Activated naive CD8-positive, alpha-beta T cell treated with anti-CD3 and anti-CD28 coated beads for 36 hours (primary cell): Measurements from ENCODE around the gene OR2J3. TPM values are rescaled to one million over a fixed set of nuclear protein-coding genes. Genes with fewer than 3 reads are reported as not detected.
A peak's percentile ranks its signal among the peaks of the same experiment; 100 is the strongest.
"Not testable (repeated sequence)": the region's sequence is repeated elsewhere in the genome, so short reads cannot be mapped to it uniquely, and the experiment has no call there.

Source experiments
- DNase-seq: peaks from one replicate; pipeline ENCODE4 v3.0.0; 2021
- H3K27ac Mint-ChIP-seq: one replicate; pipeline ENCODE4 v1.8.0; 2022; ENCODE audit warnings: mild to moderate bottlenecking, moderate library complexity, mixed read lengths
- H3K27me3 Mint-ChIP-seq: one replicate; pipeline ENCODE4 v1.8.0; 2022; ENCODE audit warnings: mild to moderate bottlenecking, mixed read lengths
- H3K36me3 Mint-ChIP-seq: one replicate; pipeline ENCODE4 v1.8.0; 2021; ENCODE audit warnings: mild to moderate bottlenecking, mixed read lengths
- H3K4me1 Mint-ChIP-seq: one replicate; pipeline ENCODE4 v1.8.0; 2021; ENCODE audit warnings: mixed read lengths
- H3K4me3 Mint-ChIP-seq: one replicate; pipeline ENCODE4 v1.8.0; 2022; ENCODE audit warnings: mild to moderate bottlenecking, moderate library complexity, mixed read lengths
- H3K9me3 Mint-ChIP-seq: one replicate; pipeline ENCODE4 v1.8.0; 2022; ENCODE audit warnings: mixed read lengths
- total RNA-seq, 2 experiments: library from RNA; stranded (reverse); gene quantifications; one replicate each; pipeline ENCODE4 v1.2.3, GENCODE V29; 2021

The OR2J3 gene
- total RNA-seq, result not detected

GRCh38 chr6:29107758-29108157 is at the start of gene OR2J3:
Gene OR2J3 (plus strand): TSS chr6:29108058. CDS start chr6:29111891, 3,833 bp downstream.
- Mint-ChIP-seq H3K27me3 (peaks cover 54% of the 10 kb centered on the region), H3K36me3 (no peaks in the 10 kb centered on the region)

GRCh38 chr6:29071831-29072723 is 35.8 kb upstream of the OR2J3 start:
- peak; percentile 1 for DNase-seq

More at GRCh38 chr6:29107758-29108157, at the start of gene OR2J3:
- H3K9me3 Mint-ChIP-seq, result no peaks in the 10 kb centered on the region
- no peak within 1 kb of the TSS for H3K27ac Mint-ChIP-seq
- DNase-seq, result no peak
- H3K4me1 Mint-ChIP-seq, result no peaks in the 10 kb centered on the region
- no peak within 1 kb of the TSS for H3K4me3 Mint-ChIP-seq

GRCh38 chr6:29079203-29079602 is 28.7 kb upstream of the OR2J3 start:
- Mint-ChIP-seq H3K9me3 (no peaks in the 10 kb centered on the region), H3K4me1 (peaks cover 3% of the 10 kb centered on the region), H3K36me3 (no peaks in the 10 kb centered on the region), H3K27ac (no peak overlapping the region), H3K27me3 (peaks cover 5% of the 10 kb centered on the region), H3K4me3 (no peak overlapping the region)
- no peak for DNase-seq

More at GRCh38 chr6:29071831-29072723, 35.8 kb upstream of the OR2J3 start:
- no peak overlapping the region for H3K4me3 Mint-ChIP-seq
- peaks cover 3% of the 10 kb centered on the region for H3K9me3 Mint-ChIP-seq
- H3K4me1 Mint-ChIP-seq, result no peaks in the 10 kb centered on the region
- H3K27ac Mint-ChIP-seq, result no peak overlapping the region
- H3K27me3 Mint-ChIP-seq, result peaks cover 38% of the 10 kb centered on the region
- peaks cover 4% of the 10 kb centered on the region for H3K36me3 Mint-ChIP-seq

GRCh38 chr6:29081312-29081711 is 26.5 kb upstream of the OR2J3 start:
- Mint-ChIP-seq H3K27ac (no peak overlapping the region), H3K4me3 (no peak overlapping the region), H3K4me1 (peaks cover 3% of the 10 kb centered on the region), H3K36me3 (no peaks in the 10 kb centered on the region), H3K27me3 (peaks cover 9% of the 10 kb centered on the region), H3K9me3 (no peaks in the 10 kb centered on the region)
- no peak for DNase-seq

- DNase-seq, result no peak
- Mint-ChIP-seq H3K9me3 (no peaks in the 10 kb centered on the region), H3K4me3 (no peak overlapping the region), H3K27ac (no peak overlapping the region), H3K4me1 (peaks cover 3% of the 10 kb centered on the region), H3K27me3 (peaks cover 14% of the 10 kb centered on the region), H3K36me3 (no peaks in the 10 kb centered on the region)
These were observed 25.4 kb upstream of the OR2J3 start for GRCh38 chr6:29082457-29082856.

GRCh38 chr6:29087213-29087612 is 20.6 kb upstream of the OR2J3 start, which contains the start of gene OR2B3:
Gene OR2B3 (minus strand): TSS chr6:29087313. CDS start chr6:29087248, 65 bp downstream.
- Mint-ChIP-seq H3K27me3 (peaks cover 39% of the 10 kb centered on the region), H3K27ac (no peak within 1 kb of the TSS), H3K4me3 (no peak within 1 kb of the TSS), H3K9me3 (no peaks in the 10 kb centered on the region), H3K36me3 (no peaks in the 10 kb centered on the region), H3K4me1 (no peaks in the 10 kb centered on the region)
- no peak for DNase-seq

- H3K27me3 Mint-ChIP-seq, result peaks cover 51% of the 10 kb centered on the region
- H3K9me3 Mint-ChIP-seq, result peaks cover 2% of the 10 kb centered on the region
- no peak for DNase-seq
- H3K36me3 Mint-ChIP-seq, result no peaks in the 10 kb centered on the region
- H3K4me3 Mint-ChIP-seq, result no peak overlapping the region
- no peak overlapping the region for H3K27ac Mint-ChIP-seq
- no peaks in the 10 kb centered on the region for H3K4me1 Mint-ChIP-seq
These were observed 14.9 kb upstream of the OR2J3 start for GRCh38 chr6:29092957-29093356.

- no peak overlapping the region for H3K27ac Mint-ChIP-seq
- H3K9me3 Mint-ChIP-seq, result peaks cover under 1% of the 10 kb centered on the region
- no peak for DNase-seq
- H3K36me3 Mint-ChIP-seq, result no peaks in the 10 kb centered on the region
- H3K4me3 Mint-ChIP-seq, result no peak overlapping the region
- H3K4me1 Mint-ChIP-seq, result no peaks in the 10 kb centered on the region
- peaks cover 36% of the 10 kb centered on the region for H3K27me3 Mint-ChIP-seq
These were observed 10.1 kb upstream of the OR2J3 start for GRCh38 chr6:29097803-29098202.

- DNase-seq, result no peak
- peaks cover 41% of the 10 kb centered on the region for H3K27me3 Mint-ChIP-seq
- no peaks in the 10 kb centered on the region for H3K9me3 Mint-ChIP-seq
- no peak within 1 kb of the TSS for H3K27ac Mint-ChIP-seq
- no peaks in the 10 kb centered on the region for H3K36me3 Mint-ChIP-seq
- no peak within 1 kb of the TSS for H3K4me3 Mint-ChIP-seq
- no peaks in the 10 kb centered on the region for H3K4me1 Mint-ChIP-seq
These were observed 8.7 kb upstream of the OR2J3 start, which contains the start of gene OR2J1 for GRCh38 chr6:29099190-29099589. Gene OR2J1 (plus strand): TSS chr6:29099490. CDS start chr6:29100943, 1,453 bp downstream.

- no peak overlapping the region for H3K27ac Mint-ChIP-seq
- no peaks in the 10 kb centered on the region for H3K4me1 Mint-ChIP-seq
- no peak for DNase-seq
- H3K27me3 Mint-ChIP-seq, result peaks cover 45% of the 10 kb centered on the region
- H3K36me3 Mint-ChIP-seq, result no peaks in the 10 kb centered on the region
- H3K9me3 Mint-ChIP-seq, result no peaks in the 10 kb centered on the region
- H3K4me3 Mint-ChIP-seq, result no peak overlapping the region
These were observed 4.3 kb downstream of the OR2J3 start for GRCh38 chr6:29112135-29112534.

GRCh38 chr6:29114964-29115363 is 7.1 kb downstream of the OR2J3 start:
- peaks cover 49% of the 10 kb centered on the region for H3K27me3 Mint-ChIP-seq
- H3K36me3 Mint-ChIP-seq, H3K27ac Mint-ChIP-seq, DNase-seq, H3K9me3 Mint-ChIP-seq, H3K4me1 Mint-ChIP-seq, H3K4me3 Mint-ChIP-seq: not testable (repeated sequence)

GRCh38 chr6:29129326-29130012 is 21.6 kb downstream of the OR2J3 start:
- Mint-ChIP-seq H3K4me3 (no peak overlapping the region), H3K27me3 (peaks cover 47% of the 10 kb centered on the region), H3K9me3 (no peaks in the 10 kb centered on the region), H3K4me1 (no peaks in the 10 kb centered on the region), H3K36me3 (no peaks in the 10 kb centered on the region), H3K27ac (no peak overlapping the region)
- DNase-seq, result no peak

- H3K4me3 Mint-ChIP-seq, result no peak overlapping the region
- peaks cover 45% of the 10 kb centered on the region for H3K27me3 Mint-ChIP-seq
- H3K27ac Mint-ChIP-seq, result no peak overlapping the region
- no peaks in the 10 kb centered on the region for H3K9me3 Mint-ChIP-seq
- H3K36me3 Mint-ChIP-seq, result no peaks in the 10 kb centered on the region
- DNase-seq, result no peak
- no peaks in the 10 kb centered on the region for H3K4me1 Mint-ChIP-seq
These were observed 22.8 kb downstream of the OR2J3 start for GRCh38 chr6:29130644-29131043.

GRCh38 chr6:29131691-29132090 is 23.8 kb downstream of the OR2J3 start:
- H3K9me3 Mint-ChIP-seq, result no peaks in the 10 kb centered on the region
- peaks cover 39% of the 10 kb centered on the region for H3K27me3 Mint-ChIP-seq
- H3K36me3 Mint-ChIP-seq, result no peaks in the 10 kb centered on the region
- DNase-seq, result no peak
- no peaks in the 10 kb centered on the region for H3K4me1 Mint-ChIP-seq
- H3K4me3 Mint-ChIP-seq, result no peak overlapping the region
- H3K27ac Mint-ChIP-seq, result no peak overlapping the region

GRCh38 chr6:29137724-29138123 is 29.9 kb downstream of the OR2J3 start:
- no peaks in the 10 kb centered on the region for H3K4me1 Mint-ChIP-seq
- no peak for DNase-seq
- peaks cover 33% of the 10 kb centered on the region for H3K27me3 Mint-ChIP-seq
- H3K4me3 Mint-ChIP-seq, result no peak overlapping the region
- H3K36me3 Mint-ChIP-seq, result no peaks in the 10 kb centered on the region
- H3K27ac Mint-ChIP-seq, result no peak overlapping the region
- peaks cover 2% of the 10 kb centered on the region for H3K9me3 Mint-ChIP-seq
